GM23248 (cell line): ENCODE results near the gene CD84.

Experiments used
- EZH2 ChIP-seq: fragments of 200-600 bp; sonication (generic); IDR thresholded peaks from 2 replicates; pipeline ENCODE4 v1.6.1; 2018; ENCODE audit warnings: antibody characterized with exemption, mild to moderate bottlenecking; ENCODE audit not compliant: insufficient read depth, poor library complexity, severe bottlenecking
- EZH2phosphoT487 ChIP-seq: fragments of 200-600 bp; sonication (generic); IDR thresholded peaks from 2 replicates; pipeline ENCODE4 v1.6.1; 2018; ENCODE audit warnings: antibody characterized with exemption, moderate library complexity, mild to moderate bottlenecking, low read depth; ENCODE audit not compliant: insufficient read depth

DNA sequence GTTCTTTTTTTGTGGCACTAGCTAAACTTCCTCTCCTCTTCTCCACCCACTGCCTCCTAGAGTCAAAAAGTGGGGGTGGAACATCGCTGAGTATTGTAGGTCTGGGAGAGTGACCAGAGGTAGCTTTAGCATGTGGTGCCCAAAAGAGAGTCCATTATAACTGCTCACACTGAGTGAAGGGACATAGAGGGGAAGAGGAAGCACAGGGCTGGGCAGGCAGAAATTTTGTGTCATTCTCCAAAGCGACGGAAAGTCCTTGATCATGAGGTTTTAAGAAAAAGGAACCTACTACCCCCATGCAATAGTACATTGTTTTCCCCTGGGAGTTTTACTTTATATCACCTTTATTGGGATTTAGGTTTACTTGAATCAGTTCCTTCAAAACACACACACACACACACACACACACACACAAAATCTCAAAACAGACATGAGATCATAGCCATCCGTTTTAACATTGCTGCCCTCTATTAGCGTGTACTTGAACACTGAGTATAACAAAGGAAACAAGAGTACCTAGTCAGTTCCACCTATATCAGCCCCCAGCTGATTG lies 4.1 kb downstream of the CD84 start:
- no peak for TF ChIP-seq EZH2
- no peak for TF ChIP-seq EZH2phosphoT487
